ENCODE data around the gene RPS15. TPM values are rescaled to one million over a fixed set of nuclear protein-coding genes. Genes with fewer than 3 reads are reported as not detected.

The RPS15 gene
- total RNA-seq, 3 donors from 2014 or later (not counting 1 experiment from before 2014, with no cell fraction given) = 731 to 872 (median 837) TPM

DNA sequence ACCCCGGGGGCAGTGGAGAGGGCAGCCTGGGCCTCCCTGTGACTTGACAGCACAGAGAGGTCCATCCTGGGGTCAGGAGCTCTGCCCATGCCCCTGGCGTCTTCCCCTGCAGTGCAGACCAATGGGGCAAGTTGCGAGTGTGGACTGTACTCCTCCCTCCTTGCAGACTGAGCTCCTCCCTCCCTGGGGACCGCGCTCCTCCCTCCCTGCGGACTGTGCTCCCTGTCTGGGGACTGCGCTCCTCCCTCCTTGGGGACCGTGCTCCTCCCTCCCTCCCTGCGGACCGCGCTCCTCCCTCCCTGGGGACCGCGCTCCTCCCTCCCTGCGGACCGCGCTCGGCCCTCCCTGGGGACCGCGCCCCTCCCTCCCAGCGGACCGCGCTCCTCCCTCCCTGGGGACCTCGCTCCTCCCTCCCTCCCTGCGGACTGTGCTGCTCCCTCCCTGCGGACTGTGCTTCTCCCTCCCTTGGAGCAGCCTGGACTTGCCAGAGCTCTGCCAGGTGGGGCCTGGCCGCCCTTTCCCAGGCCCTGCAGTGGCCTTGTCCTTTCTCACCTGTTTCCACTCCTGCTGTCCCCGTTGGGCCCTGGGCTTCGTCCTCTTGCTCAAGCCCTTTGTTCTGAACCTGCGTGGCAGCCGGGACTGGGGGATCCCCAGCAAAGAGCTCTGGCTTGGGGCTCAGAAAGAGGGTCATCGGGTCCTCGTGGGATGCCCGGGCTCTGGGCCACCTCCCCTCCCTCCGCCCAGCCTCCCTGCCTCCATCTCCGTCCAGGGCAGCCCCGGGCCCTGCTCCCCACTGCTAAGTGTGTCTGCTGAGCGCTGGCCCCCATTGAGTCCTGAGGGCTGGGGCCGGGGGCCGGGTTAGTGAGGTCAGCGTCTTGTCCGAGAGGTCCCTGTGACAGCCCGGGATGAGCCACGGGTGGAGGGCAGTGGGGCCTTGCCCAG, 43.7 kb upstream of the RPS15 start:
- no peaks in the 10 kb centered on the region for H3K36me3 Mint-ChIP-seq
- H3K4me1 Mint-ChIP-seq = no peaks in the 10 kb centered on the region
- 95% methylated on average over 43 of the region's 43 CpGs for WGBS (ENCODE audit: insufficient coverage)
- H3K9me3 Mint-ChIP-seq = no peaks in the 10 kb centered on the region
- ATAC-seq (no peak), DNase-seq (no peak)
- Histone ChIP-seq H3K27me3 (ENCODE audit: control insufficient read depth, insufficient read depth, low read length) (no peaks in the 10 kb centered on the region), H3K27ac (ENCODE audit: low read length) (no peak overlapping the region), H3K36me3 (ENCODE audit: control insufficient read depth, insufficient read depth, low read length) (peaks cover 30% of the 10 kb centered on the region), H3K4me1 (ENCODE audit: control insufficient read depth, insufficient read depth, low read length) (peaks cover 6% of the 10 kb centered on the region), H3K4me3 (ENCODE audit: low read length) (no peak overlapping the region), H3K9me3 (ENCODE audit: control insufficient read depth, insufficient read depth, low read length) (no peaks in the 10 kb centered on the region)
- intact Hi-C loops (cut with micrococcal nuclease) = no loop called here
- TF ChIP-seq, protein P1, sequence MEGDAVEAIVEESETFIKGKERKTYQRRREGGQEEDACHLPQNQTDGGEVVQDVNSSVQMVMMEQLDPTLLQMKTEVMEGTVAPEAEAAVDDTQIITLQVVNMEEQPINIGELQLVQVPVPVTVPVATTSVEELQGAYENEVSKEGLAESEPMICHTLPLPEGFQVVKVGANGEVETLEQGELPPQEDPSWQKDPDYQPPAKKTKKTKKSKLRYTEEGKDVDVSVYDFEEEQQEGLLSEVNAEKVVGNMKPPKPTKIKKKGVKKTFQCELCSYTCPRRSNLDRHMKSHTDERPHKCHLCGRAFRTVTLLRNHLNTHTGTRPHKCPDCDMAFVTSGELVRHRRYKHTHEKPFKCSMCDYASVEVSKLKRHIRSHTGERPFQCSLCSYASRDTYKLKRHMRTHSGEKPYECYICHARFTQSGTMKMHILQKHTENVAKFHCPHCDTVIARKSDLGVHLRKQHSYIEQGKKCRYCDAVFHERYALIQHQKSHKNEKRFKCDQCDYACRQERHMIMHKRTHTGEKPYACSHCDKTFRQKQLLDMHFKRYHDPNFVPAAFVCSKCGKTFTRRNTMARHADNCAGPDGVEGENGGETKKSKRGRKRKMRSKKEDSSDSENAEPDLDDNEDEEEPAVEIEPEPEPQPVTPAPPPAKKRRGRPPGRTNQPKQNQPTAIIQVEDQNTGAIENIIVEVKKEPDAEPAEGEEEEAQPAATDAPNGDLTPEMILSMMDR (IDR thresholded peaks at IDR 0.05) = no peak
- H3K4me3 Mint-ChIP-seq = no peak overlapping the region
- H3K27me3 Mint-ChIP-seq (ENCODE audit: low read depth in 2 of 2) = no peaks in the 10 kb centered on the region
- H3K27ac Mint-ChIP-seq = no peak overlapping the region

DNA sequence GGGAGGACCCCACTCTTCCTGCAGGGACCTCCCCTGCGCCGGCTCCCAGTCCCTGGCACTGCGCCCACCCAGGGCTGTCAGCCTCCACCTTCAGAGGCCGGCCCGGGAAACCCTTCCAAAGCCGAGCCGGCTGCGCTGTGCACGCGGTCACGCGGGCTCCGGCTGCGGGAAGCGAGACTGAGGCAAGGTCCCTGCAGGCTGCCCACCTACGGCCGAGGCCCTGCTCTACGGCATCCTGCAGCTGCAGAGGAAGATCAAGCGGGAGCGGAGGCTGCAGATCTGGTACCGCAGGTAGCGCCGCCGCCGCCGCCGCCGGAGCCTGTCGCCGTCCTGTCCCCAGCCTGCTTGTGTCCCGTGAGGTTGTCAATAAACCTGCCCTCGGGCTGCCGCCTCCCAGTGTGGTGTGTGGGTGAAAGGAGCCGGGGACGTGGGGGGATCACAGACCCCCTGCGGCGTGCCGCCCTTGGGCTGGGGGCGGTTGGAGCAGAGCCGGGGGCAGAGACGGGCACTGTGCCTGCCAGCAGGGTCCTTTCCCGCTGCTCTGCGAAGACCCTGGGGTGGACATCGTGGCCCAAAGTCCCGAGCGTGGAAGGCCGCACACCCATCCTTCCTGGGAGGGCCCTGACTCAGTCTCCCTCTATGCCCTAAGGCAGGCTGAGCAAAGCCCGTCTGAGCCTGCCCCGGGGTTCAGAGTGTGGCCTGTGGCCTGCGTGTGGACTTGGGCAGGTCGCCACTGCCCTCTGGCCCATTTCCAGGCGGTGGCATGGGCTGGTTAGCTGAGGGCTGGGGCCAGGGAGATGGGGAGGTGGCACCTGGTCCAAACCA, 42.8 kb upstream of the RPS15 start:
- Mint-ChIP-seq H3K27me3 (ENCODE audit: low read depth in 2 of 2) (no peaks in the 10 kb centered on the region), H3K27ac (no peak overlapping the region), H3K4me1 (no peaks in the 10 kb centered on the region), H3K4me3 (no peak overlapping the region), H3K9me3 (no peaks in the 10 kb centered on the region), H3K36me3 (no peaks in the 10 kb centered on the region)
- Histone ChIP-seq H3K27ac (ENCODE audit: low read length) (no peak overlapping the region), H3K4me3 (ENCODE audit: low read length) (no peak overlapping the region), H3K4me1 (ENCODE audit: control insufficient read depth, insufficient read depth, low read length) (peaks cover 6% of the 10 kb centered on the region), H3K27me3 (ENCODE audit: control insufficient read depth, insufficient read depth, low read length) (no peaks in the 10 kb centered on the region), H3K36me3 (ENCODE audit: control insufficient read depth, insufficient read depth, low read length) (peaks cover 25% of the 10 kb centered on the region), H3K9me3 (ENCODE audit: control insufficient read depth, insufficient read depth, low read length) (no peaks in the 10 kb centered on the region)
- TF ChIP-seq, protein P1 (IDR thresholded peaks at IDR 0.05) = no peak
- no peak for ATAC-seq
- 93% methylated on average over 52 of the region's 52 CpGs for WGBS (ENCODE audit: insufficient coverage)
- no peak for DNase-seq
- intact Hi-C loops (cut with micrococcal nuclease) = no loop called here

DNA sequence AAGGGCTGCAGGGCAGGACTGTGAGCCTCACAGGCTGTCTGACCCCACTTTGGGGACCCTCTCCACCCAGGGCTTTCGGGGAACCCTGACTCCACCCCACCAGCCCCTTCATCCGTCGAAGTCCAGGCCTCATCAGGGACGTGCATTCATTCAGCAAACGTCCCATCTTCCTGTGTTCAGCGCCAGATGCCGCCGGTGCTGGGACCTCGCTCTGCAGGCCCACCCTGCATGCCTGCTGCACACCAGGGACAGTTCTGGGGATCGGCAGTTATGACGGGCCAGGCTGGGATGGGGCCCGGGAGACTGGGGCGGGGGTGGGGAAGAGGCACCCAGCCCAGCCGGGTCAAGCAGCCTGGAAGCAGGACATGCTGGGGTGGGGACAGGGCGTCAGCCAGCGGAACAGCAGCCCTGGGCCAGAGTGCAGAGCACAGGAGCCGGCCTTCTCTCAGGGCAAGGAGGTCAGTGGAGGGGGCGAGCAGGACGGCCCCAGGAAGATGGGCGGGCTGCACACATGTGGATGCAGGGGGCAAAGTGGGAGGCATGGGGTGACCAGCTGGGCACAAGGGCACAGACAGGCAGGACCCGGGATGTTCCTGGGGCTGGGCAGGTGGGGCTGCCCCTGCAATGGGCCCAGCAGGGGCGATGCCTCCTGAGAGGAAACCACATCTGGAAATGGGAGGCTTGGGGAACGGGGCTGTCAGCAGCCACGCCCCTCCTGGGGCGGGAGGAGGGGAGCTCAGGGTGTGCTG, 42.0 kb upstream of the RPS15 start:
- Mint-ChIP-seq H3K27me3 (ENCODE audit: low read depth in 2 of 2) (no peaks in the 10 kb centered on the region), H3K36me3 (no peaks in the 10 kb centered on the region), H3K27ac (no peak overlapping the region), H3K9me3 (no peaks in the 10 kb centered on the region), H3K4me1 (no peaks in the 10 kb centered on the region), H3K4me3 (no peak overlapping the region)
- intact Hi-C loops (cut with micrococcal nuclease) = no loop called here
- TF ChIP-seq, protein P1 (IDR thresholded peaks at IDR 0.05) = no peak
- DNase-seq (no peak), ATAC-seq (no peak)
- peaks cover 18% of the 10 kb centered on the region for H3K36me3 ChIP-seq (ENCODE audit: control insufficient read depth, insufficient read depth, low read length)
- H3K4me1 ChIP-seq (ENCODE audit: control insufficient read depth, insufficient read depth, low read length) = peaks cover 13% of the 10 kb centered on the region
- WGBS (ENCODE audit: insufficient coverage) = 60% methylated on average over 25 of the region's 25 CpGs
- H3K27ac ChIP-seq (ENCODE audit: low read length) = no peak overlapping the region
- no peak overlapping the region for H3K4me3 ChIP-seq (ENCODE audit: low read length)
- H3K9me3 ChIP-seq (ENCODE audit: control insufficient read depth, insufficient read depth, low read length) = no peaks in the 10 kb centered on the region
- H3K27me3 ChIP-seq (ENCODE audit: control insufficient read depth, insufficient read depth, low read length) = no peaks in the 10 kb centered on the region
